ENCODE measurements around the gene FRS2.
A peak's percentile ranks its signal among the peaks of the same experiment; 100 is the strongest.

The FRS2 gene

DNA sequence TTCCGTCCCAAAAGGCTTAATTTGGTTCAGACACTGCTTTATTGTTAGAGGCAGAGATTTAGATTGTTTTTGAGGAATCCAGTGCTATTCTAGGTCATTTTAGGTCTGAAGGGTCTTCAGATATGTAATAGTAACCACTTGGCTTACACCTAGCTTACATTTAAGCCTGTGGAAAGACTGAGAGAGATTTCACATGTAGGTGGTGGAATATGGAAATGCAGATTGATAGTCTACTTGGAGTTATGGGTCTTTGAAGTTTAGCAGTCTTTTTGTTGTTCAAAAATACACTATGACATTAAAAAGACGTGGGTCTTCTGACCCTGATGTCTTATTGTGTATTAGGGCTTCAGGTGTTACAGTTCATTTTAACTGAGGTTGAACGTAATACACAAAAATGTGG lies 63.7 kb downstream of the FRS2 start:
- DNase-seq = no peak

DNA sequence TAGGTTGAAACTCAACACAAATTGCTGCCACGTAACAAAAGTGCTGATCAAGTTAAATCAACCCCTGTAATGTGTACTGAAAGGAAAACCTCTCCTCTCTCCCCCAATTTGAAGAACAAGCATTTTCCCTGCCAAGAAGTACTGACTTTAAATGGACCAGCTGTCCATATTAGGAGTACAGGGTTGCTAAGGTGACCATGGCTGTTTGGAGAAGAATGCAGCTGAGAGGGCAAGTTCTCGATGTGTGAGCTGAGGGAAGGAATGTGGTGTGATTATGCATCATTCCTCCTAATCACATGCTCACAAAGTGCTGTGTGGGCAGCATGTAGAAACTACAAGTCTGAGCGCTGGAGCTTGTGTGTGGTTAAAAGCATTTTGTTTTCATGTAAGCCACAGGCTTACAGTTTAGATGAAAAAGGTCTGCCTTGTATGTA lies 64.2 kb downstream of the FRS2 start:
- peak; percentile 57 to 79 for DNase-seq

DNA sequence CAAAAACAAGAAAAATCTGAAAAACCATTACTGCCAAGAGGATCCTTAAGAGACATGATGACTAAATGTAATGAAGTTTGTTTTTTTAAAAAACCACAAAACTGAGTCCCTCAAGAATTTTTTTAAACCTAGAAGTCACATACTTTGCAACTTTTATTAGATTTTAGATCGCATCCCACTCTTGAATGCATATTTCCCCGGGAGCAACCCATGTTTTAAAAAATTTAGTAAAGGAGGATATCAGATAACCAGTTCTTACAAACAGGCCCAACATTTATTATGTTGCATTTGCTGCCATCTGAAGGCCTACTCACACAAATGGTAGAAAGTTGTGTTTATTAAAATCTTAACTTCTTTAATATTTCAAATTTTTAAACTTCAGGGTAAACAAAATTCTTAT lies 70.8 kb downstream of the FRS2 start:
- DNase-seq = no peak

DNA sequence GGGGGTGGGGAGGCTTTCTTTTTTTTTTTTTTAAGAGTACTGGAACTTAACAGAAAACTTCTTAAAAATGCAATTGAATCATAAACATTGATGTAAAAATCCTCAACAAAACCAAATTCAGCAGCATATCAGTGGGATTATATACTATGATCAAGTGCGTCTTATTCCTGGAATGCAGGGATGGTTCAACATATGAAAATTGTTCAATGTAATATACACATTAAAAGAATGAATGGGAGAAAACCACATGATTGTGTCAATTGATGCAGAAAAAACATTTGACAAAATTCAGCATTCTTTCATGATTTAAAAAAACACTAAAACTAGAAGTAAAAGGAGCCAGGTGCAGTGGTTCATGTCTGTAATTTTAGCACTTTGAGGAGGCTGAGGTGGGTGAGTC lies 73.9 kb downstream of the FRS2 start:
- no peak for DNase-seq

DNA sequence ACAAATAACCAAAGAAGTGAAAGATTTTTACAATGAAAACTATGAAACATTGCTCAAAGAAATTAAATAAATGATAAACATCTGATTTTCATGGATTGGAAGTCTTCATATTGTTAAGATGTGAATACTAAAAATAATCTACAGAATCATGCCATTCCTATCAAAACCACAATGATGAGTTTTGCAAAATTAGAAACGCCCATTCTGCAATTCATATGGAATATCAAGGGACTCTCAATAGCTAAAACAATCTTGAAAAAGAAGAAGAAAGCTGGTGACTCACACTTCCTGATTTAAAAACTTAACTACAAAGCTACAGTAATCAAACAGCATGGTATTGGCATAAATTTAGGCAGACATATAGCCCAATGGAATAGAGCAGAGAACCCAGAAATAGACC lies 74.9 kb downstream of the FRS2 start:
- DNase-seq = no peak

DNA sequence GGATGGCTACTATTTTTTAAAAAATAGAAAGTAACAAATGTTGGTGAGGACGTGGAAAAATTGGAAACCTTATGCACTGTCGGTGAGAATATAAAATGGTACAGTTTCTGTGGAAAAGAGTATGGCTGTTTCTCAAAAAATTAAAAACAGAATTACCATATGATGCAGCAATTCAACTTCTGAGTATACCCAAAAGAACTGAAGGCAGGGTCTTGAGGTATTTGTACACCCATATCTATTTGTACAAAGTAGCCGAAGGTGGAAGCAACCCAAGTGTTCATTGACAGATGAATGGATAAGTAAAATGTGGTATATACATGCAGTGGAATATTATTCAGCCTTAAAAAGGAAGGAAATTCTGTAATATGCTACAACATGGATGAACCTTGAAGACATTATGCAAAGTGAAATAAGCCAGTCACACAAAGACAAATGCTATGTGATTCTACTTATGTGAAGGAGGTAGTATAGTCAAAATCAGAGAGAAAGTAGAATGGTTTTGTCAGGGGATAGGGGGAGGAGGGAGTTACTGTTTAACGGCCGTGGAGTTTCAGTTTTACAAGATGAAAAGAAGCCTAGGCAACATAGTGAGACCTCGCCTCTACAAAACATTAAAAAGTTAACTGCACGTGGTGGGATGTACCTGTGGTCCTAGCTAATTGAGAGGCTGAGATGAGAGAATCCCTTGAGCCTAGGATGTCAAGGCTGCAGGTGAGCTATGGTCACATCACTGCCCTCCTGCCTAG lies 76.7 kb downstream of the FRS2 start:
- DNase-seq = no peak

DNA sequence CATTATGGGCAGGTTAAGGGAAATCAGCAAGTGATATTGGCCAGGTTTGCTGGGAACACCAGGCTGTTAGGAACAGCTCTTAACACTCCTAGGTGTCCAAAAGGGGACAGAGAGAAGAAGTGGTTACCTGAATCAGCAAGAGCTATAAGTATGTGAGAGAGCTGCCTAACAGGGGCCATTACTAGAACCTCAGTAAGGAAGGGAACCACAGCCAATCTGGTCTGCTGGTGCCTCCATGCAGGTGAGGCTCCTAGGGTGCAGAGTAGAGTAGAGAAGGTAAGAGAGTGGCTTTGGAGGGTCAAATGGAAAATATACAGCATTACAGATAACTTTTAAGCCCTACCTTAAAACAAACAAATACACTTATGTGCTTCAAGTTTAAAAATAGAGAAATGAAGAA lies 78.5 kb downstream of the FRS2 start:
- DNase-seq = no peak

DNA sequence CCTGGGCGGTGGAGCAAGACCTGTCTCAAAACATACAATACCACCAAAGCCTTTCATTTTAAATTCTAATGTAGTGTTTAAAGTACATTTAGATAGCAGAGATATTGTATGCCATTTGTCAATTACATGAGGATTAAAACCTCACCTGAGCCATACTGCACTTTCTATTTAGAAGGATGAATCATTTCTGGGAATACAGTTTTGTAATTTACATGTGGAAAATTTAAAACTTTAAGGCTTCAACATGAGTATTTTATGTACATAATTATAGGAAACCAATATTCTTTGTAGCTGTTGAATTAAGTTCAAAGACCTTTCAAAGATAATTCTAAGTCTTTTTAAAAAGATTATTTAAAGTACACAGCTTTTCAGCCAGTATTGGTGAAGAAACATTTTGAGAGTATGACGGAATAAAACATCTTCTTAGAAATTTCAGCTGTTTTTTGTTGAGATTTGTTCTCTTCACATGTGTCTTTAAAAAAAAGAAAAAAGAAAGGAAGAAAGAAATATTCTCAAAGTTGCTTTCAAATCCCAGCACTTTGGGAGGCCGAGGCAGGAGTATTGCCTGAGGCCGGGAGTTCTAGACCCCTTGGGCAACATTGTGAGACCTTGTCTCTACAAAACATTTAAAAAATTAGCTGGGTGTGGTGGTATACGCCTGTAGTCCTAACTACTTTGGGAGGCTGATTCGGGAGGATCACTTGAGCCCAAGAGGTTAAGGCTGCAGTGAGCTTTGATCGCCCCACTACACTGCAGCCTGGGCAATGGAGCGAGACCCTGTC lies 80.6 kb downstream of the FRS2 start:
- no peak for DNase-seq

DNA sequence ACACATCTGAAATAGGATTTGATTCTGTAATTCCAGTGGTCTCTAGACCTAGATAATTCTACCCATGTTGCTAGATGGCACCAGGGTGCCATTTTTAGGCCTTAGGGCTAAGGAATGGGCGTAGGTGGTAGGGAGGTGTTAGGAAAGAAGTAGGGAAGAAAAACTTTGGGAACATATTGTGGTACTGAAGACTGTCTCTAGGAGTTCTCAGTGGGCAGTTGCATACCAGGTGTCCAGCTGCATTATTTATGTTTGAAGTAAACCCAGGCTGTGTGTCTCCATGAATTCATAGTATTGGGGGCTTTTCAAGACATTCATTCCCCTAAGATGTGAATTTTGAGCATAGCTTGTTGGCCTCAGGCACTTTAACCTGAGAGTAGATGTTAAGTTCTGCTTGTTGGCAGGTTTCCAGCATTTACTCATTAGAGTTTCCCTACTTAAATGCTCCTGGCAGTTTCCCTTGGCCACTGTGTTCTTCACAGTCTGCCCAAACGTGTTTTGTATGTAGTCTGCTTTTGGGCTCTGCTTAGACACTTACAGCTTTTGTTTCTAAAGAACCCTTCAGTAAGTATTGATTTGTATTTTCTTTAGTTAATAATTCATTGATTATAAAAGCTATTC lies 83.5 kb downstream of the FRS2 start:
- peak; percentile 22 to 56 for DNase-seq

DNA sequence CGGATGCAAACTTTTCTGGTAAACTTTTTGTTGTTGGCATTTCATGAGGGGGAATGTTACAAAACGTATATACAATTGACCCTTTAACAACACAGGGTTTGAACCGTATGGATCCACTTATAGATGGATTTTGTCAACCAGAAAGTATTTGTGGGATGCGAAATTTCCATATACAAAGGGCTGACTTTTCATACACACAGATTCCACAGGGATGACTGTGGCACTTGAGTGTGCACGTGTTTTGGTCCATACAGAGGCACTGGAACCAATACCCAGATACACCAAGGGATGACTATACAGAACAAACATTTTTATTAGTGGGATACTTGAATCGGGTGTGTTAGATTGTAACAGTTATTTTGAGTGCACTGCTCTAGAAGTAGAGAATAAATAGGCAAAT lies 85.3 kb downstream of the FRS2 start:
- DNase-seq = no peak

DNA sequence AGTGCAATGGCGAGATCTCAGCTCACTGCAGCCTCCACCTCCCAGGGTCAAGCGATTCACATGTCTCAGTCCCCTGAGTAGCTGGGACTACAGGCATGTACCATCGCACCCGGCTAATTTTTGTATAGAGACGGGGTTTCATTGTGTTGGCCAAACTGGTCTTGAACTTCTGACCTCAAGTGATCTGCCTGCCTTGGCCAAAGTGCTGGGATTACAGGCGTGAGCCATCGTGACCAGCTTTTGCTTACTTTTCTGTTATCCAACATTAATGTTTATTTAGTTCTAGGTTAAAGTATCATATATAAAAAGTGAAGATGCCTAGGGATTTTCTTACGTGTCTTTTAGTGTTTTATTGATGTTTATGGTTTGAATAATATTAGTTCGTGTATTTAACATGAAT lies 86.2 kb downstream of the FRS2 start:
- DNase-seq = no peak

DNA sequence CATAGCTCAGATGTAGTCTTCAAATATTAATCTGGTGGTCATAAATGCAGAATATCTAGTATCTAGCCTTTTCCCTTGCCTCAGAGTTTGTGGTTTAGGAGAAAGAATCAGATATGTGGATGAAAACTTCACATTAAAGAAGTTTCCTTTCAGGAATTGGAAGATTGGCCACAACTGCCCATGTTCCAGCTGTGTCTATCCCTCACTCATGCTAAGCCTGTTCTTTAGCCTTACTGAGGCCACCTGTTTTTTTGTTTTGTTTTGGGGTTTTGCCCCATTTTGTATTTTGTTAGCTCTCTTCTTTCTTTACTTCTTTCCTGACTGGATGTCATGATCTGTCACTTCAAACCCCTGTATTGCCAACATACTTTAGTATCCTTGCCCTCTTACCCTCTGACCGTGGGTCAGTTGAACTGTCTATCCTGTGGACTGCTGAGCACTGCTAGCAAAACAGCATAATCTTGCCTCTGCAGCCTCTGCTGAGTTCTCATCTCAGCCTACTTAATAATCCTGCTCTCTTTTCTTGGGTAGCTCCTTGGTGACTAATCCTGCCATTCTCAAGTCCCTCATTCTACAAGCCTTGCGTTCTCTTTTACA lies 93.1 kb downstream of the FRS2 start:
- DNase-seq = no peak

DNA sequence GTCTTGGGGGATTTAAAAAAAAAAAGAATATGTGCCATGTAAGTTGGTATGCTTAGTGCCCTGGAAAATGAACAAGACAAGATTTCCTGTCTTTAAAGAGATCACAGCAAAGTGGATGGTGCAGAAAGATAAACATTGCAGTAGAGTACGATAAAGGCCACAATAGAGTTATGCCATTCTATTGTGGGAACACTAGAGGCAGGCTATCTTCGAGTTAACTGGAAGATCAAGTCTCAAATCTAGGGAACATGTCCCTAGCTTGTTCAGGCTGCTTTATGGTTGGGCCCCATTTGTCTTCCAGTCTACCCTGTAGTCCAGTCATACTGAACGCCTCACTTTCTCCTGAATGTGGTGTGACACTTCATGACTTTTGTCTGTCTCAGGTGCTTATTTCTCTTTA lies 96.4 kb downstream of the FRS2 start:
- DNase-seq = no peak

DNA sequence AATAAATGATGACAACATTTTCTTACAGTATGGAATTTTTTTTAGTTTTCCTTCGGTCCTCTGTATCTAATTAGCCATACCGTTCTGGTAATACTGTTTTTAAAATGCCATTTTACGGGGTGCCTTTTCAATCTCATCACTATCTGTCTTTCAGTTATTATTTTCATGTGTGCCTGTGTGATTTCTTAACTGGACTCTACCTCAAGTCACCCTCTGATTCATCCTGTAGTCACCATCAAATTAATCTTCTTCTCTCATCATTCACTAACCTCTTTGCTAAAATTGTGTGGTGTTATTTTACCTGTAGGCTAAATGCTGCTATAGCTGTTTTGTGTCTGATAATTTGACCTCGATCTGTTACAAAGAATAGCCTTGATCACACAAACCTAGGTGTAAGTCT lies 99.0 kb downstream of the FRS2 start:
- DNase-seq = no peak

DNA sequence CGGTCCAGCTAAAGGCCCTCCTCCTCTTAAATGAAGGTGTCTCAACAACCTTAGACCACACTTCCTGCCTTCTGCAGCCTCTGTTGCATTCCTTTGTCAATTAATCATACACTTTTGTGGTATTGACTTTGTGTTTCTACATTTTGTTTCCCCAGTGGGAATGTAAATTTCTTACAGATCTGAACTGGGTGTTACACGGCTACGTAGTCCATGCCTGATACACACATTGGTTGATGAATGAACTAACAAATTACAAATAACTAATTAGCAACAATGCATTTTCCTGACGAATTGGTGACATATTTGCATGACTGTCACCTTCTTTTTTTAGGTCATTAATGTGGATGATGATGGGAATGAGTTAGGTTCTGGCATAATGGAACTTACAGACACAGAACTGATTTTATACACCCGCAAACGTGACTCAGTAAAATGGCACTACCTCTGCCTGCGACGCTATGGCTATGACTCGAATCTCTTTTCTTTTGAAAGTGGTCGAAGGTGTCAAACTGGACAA lies 99.9 kb downstream of the FRS2 start:
- DNase-seq = no peak

DNA sequence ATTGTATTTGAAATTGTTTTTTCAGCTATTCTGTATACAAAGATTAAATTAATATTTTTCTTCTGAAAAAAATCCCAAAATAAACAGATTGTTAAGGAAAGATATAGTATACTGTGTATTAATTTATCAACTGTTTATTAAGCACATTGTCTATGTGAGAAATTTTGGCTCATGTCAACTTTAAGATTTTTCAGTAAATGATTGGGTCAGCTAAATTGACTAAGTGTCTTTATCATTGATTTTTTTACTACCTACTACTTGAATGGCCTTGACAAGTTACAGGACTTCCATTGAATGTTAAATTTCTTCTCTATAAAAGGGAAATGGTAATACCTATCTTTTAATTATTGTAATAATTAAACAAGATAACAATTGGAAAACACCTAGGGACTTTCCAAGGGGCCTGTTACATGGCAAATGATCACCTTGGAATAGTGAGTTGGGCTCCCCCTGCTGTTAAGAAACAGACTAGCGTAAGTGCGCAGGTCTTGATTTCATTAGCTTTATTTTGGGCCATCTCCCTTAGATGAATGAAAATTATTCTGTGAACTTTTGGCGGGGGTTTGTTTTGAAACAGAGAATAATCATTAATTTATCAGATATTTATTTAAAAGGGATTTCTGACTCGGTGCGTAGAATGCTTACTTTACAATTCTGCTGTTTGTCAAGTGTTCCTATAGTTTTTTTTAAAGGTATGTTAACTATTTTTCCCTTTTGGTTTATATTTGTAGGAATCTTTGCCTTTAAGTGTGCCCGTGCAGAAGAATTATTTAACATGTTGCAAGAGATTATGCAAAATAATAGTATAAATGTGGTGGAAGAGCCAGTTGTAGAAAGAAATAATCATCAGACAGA lies 100.6 kb downstream of the FRS2 start:
- DNase-seq = peak; percentile 46 to 69

DNA sequence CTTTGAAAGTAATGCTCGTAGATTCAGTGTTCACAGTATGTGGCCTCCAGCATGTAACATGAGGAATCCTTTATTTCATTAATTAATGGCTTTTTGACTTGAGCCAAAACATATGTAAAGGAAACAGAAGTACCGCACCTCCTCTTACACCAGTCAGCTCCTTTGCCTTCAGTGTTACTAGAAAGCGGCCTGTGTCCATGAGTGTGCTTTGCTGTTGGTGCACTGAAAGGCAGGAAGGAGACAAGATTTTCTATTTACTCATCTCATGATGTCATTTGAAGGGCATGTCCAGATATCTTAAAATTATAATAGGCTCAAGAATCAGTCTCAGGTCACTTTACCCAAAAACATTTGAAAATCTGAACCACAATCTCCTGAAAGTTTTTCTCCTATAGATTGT lies 105.2 kb downstream of the FRS2 start:
- no peak for DNase-seq

DNA sequence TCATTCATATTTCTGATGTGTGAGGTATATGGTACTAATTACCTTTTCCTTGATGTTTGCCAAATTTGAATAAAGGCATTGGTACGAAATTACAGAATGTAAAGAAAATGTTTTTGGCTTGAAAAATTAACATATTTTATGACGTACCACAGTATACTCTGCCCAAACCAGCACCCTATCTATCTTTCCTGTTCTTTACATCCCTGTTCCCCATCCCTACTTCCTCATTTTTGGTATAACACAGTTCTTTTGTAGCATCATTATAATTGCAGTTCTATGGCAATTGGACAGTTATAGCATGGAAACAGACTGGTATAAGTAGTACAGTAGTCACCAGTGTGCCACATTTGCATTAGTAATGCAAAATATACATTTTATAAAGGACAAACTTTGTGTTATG lies 108.1 kb downstream of the FRS2 start:
- DNase-seq = no peak

DNA sequence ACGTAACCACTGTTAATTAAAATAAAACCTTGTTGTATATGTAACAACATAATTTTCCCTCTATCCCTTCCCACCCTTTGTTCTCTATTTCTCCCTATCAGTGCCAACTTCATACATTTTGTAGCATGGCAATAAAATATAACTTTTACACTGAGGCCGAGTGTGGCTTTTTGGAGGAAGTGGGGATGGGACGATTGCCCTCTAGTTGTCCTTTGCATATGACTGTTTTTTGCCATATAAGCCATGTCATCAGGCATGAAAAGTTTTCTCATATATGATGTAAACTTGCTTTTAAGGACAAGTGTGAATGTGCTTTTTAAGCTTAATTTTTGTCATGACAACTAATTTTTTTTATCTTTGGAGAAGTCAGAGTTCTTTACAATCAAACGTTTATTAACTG lies 108.8 kb downstream of the FRS2 start:
- DNase-seq = no peak

DNA sequence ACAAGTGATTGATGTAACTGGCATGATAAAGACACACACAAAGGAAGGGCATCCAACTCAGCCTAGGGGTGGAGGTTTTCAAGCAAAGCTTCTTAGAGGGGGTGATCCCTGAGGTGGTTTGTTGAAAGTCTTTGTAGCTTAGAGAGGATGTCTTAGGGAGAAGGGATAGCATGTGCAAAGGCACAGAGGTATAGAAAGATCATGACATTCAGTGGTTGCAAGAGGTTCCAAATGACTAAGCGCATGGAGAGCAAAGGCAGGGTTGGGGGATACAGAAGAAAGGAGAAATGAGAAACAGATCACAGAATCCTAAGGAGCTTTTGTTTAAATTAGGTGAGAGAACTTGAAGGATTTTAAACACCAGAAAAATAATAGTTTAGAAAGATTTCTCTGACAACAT lies 109.9 kb downstream of the FRS2 start:
- DNase-seq = no peak

DNA sequence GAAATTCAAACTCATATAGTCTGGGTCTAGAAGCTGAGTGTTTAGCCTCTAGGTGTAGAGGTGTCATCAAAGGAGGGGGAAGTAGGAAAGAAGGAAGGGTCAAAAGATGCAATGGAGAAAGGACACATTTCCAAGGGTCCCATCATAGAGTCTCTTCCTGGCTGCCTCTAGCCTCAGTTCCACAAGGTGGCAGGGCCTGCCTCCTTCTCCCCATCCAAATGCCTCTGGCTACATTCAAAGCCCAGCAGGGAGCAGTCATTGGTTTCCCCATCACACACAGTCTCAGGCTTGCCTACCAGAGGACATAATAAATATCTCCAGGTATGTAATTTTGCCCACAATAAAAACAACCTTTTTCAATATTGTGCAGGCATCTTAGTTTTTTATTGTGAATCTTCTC lies 113.0 kb downstream of the FRS2 start:
- peak in 1 of 2 experiments; percentile 21 for DNase-seq

All from NCI-H446 (cell line).